Stimulated activated CD8-positive, alpha-beta memory T cell treated with anti-CD3 and anti-CD28 coated beads, Interleukin-7, amount 100 ng/mL, for 24 hours (primary cell): ENCODE data around the gene C1orf74.
A peak's percentile ranks its signal among the peaks of the same experiment; 100 is the strongest.

Experiments used
- DNase-seq: peaks from one replicate; pipeline ENCODE4 v3.0.0-alpha.2; 2020; ENCODE audit warnings: low read depth

Gene C1orf74

DNA sequence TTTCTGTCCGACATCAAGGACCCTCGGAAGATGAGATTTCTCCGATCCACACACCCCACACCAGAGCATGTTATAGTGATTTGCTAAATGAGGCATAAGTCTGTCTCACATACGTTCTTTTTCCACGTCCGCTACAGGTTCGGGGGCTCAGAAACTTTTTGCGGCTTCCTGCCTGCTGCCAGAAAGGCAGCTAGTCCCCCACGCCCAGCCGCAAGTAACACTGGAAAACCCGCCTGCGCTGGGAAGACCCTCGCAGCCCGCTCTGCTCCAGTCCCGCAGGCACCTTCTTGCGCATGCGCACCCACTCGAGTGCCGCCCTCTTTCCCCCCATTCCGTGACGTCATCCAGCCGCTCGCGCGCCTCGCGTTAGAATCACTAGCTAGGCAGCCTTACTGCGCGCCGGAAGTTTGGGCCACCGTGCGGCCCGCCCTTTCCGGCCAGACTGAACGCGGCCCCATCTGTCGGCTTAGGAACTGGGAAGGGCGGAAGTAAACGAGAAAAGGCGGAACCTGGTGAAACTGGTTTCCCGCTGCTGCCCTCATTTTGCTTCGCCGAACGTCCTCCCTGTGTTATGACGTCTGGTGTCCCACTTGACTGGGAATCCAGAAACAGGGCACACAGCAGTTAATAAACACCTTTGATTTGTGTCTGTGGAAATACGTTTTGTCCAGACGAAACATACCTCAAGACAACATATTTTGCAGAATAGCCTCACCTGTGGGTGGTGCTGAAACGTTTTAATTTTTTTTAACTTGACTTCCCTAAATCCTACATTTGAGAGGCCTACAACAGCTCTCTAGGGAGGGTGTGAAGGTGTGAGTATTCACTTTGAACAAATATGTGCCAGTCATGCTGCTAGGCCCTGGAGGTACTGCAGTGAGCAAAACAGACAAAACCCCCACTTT, at the start of gene C1orf74:
Gene C1orf74 (minus strand): TSS at position 295 of the 905 bp plus-strand sequence. CDS start 925 bp downstream, outside the sequence.
- DNase-seq = peak; percentile 99

DNA sequence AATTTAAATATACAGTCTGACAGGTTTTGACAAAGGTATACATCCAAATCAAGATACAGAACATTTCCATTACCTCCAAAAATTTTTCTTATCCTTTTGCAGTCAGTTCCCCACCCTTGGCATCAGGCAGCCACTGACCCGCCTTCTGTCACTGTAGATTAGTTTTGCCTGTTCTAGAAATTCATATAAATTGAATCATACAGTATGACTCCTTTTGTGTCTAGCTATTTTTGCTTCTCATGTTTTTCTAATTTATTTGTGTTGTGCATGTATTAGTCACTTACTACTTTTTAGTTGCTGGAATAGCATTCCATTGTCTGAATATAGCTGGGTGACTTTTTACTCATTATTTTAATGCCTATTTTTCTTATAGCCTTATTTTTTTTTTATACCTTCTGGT, 47.3 kb upstream of the C1orf74 start:
- no peak for DNase-seq

DNA sequence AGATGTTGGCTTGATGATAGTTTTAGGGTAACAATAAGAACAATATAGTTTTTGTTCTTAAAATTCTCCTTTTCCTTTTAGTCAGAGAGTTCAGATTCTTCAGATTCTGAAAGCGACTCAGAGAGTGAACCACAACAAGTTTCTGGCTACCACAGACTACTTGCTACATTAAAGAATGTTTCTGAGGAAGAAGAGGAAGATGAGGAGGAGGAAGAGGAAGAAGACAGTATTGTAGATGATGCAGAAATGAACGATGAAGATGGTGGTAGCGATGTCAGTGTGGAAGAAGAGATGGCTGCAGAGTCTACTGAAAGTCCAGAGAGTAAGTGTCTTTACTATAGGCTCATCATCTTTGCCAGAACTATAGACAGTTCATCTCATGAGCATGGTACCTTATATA, 46.4 kb upstream of the C1orf74 start:
- DNase-seq = no peak

DNA sequence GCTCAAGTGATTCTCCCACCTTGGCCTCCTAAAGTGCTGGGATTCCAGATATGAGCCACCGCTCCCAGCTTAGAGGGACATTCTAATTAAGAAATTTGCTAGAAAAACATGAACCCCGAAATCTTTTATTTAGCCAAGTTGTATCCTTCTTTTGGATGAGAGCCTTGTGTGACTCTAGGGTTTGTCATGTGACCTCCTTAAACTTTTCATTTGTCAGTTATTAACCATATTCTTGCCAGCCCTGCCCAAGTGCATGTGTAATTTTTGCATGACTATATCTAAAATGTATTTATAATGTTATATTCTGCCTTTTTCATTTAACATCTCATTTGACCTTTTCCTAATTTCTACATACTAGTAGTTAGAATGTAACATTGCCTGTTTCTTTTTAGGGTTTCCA, 45.4 kb upstream of the C1orf74 start:
- no peak for DNase-seq

DNA sequence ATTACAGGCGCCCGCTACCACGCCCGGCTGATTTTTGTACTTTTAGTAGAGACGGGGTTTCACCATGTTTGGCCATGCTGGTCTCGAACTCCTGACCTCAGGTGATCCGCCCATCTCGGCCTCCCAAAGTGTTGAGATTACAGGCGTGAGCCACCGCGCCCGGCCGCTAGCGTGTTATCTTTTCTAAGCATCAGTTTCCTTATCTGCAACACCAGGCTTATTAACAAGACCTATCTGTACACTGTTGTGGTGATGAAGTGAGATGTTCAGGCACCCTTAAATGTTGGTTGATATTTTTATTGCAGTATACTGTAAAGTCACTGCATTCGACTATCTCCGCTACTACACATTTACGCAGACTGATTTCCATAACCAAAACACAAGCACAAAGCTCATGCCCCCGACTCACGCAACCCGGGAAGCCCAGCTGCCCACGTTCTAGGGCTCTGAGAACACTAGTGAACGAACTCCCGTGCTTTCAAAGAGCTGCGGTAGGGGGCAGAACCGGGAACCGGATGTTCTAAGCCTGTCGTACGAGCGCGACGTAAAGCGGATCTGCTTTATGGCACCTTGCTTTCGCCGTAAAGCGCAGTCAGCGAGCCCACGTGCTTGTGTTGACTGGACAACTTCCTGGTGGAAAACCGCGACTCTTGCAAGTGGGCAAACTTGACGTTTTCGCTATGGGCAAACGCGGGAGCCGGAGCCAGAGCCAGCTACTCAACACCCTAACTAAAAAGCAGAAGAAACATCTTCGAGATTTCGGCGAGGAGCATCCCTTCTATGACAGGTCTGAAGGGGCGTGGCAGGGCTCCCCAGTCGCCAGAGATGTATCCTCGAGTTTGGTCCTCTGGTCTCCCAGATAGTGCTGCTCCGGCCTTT, 43.3 kb upstream of the C1orf74 start, which contains the start of gene UTP25:
Gene UTP25 (plus strand): TSS at position 589 of the 879 bp plus-strand sequence. CDS start 92 bp downstream, at position 681.
- peak; percentile 87 for DNase-seq

DNA sequence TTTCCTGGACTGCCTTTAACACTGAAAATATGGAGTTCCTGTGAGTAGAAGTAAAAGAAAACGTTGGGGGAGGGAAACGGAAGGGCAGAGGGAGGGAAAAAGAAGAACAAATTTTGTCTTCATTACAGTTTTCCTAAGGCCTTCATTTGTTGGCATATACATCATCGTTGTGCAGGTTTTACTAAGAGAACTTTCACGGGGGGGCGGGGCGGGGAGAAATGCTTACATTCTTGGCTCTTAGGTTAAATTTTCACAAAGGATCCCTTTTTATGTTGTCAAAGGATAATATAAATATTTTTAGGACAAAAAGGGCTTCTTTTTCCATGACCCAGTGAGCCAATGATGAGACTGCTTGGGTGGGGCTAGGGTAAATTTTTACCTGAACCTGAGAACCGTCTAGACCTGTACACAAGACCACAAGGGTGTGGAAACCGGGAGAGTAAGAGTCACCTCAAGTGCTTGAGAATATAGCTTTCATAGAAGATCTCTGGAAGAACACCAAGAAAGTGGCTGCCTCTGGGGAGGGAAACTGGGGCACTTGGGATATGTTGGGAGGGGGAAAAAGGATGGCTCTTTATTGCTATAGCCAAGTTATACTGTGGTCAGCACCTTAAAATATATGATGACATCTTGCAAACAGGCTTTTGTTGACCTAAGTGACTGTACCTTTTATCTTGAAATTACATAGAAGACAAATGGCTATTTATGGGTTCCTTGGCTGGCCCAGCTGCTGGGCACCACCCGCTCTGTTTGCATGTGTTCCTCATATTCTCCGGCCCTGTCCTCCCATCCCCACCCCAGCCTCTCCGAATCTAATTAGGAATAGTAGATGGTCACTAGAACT, 41.5 kb upstream of the C1orf74 start:
- DNase-seq = no peak

DNA sequence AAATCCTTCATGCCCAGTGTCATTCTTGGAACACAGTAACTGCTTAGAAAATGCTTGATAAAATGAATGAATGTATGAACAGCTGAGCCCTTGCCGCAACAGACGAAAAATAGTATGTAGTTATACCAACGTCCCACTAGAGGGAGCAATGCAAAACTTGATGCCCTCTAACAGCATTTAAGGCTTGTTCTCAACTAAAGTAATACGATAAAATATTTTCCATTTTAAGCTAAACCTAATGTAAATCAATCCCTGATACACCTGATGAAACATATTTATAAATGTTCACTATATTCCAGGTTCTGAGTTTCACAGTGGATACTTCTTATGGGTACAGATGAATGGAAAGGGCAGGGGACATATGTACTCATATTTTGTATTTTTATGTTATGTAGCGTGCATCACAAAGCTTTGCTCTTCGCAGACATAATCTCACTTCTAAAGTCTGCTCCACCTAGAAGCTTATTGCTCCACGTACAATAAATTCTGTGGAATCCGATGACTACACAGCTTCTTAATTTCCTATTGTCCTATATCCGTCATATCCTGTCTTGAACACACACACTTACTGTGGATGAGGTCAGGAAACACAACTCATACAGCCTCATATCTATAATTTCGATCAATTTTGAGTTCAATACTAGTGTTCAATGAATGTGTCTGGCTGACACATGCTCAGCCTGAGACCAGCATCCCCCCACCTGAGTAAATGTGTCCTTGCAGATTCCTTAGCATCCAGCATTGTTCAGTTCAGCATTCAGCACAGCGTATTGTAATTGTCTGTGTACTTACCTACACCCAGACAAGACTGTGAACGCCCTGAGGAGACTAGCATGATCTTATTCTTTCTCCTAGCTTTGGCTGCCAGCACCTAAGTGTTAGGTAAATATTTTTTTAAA, 39.0 kb upstream of the C1orf74 start:
- no peak for DNase-seq

DNA sequence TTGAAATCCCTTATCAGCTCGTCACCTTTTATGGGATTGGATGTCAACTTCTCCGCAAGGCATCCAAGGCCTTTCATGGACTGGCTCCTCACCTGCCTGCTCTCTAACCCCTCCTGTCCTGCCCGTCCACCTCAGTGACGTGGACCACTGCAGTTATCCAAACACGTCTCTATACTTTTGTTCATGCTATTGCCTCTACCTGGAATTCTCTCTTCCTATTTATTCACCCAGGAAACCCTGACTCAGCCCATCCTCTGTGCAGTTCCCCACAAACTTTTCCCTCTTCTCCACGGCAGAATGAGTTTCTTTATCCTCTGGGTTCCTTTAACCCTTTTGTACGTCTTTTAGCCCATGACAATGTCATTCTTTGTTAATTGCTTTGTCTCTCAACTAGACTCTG, 38.3 kb upstream of the C1orf74 start:
- DNase-seq = no peak

DNA sequence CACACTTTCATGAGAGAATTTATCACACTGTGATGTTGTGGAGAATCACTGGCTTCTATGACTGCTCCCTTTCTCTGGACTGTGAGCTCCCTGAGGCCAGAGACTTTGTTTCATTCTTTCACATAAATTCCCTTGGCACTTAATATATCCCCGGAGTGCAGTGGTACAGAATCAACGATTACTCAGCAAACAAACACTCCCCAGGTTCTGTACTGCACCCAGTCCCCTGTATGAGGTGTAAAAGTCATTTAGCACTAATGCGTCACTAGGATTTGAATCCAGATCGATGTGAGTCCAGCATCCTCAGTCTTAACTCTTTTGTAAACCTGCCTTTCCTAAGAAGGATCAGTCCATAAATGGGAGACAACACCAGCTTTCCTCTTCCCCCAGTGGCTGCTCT, 36.6 kb upstream of the C1orf74 start:
- DNase-seq = no peak

DNA sequence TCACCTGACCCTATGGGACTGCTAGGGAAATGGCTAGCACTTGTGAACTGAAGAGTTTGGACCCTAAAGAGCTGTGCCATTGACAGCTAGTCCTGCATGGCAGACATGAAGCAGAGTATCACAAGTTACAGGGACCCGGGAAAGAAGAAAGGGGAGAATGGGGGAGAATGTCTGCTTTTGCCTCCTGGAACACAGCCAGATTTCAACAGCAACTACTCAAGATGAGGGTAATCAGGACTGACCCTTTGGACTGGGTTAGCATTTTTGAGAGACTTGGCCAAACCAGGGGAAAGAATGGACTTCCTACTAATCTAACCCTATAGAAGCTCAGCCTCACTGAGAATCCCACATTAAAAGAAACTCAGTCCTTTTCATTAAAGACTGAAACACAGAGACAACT, 34.7 kb upstream of the C1orf74 start:
- DNase-seq = no peak

DNA sequence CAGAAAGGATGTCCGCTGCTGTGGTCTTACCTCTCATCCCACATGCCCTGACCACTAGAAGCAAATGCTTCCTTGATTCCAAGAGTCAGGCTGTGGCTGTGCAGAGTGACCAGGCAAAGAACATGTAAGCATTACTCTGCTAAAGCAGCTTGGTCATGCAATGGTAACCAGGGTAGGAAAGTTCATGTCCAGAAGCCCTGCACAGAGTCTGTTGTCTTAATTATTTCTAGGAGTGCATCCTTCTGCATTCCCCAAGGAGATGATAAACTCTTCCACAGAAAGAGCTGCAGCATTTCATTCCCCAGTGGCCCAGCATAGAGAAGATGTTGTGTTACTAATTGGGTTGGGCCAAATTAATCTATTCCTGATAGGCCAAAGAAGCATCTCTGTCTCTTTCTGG, 33.3 kb upstream of the C1orf74 start:
- DNase-seq = no peak

DNA sequence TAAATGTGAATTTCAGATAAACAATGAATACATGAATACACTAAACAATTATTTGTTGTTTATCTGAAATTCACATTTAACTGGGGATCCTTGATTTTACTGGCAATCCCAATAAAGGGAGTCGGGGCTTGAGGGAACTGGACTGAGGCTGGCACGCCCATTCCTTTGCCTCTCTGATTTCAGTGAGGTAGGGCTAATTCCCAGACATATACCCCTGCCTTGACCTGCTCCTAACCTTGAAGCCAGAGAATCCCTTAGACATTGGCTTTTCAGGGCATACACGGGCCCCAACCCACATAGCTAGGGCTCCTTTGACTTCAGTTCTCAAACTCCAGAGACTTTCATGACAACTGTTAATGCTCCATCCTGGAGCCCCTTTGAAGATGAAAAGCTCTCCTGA, 32.6 kb upstream of the C1orf74 start:
- DNase-seq = no peak

DNA sequence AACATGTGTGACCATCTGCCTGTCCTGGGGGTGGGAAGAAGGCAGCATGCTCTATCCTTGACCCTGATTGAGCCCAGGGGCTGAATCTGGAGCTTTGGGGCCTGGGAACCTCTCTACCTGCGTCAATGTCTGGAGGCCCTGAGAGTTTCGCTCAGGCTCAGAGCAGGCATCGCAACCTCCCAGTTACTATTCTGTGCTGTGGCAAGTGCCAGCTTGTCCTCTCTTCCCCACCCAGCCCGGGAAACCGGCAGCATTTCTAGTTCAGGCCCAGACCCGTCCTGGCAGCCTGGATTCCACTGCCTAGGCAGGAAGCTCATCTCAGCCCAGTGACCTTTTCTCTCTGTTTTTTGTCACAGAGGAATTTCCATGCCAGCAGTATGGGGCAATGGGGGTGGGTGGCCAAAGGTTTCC, 31.6 kb upstream of the C1orf74 start:
- no peak for DNase-seq

DNA sequence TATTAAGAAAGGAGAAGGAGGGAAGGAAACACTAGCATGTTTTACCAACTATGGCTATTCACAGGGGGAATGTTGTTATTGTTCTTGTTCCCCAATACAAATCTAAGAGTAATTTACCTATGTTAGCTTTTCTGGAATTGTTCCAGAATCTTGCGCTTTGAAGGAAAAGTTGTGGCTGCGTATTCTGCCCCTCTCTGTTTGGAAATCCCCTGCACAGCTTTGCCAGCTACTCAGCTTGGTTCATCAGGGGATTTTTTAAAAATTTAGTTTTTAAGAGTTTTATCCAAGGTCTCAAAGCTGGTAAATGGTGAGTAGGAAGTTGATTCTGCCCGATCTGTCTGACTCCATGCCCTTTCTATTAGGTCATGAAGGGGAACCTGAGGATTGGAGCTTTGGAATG, 31.1 kb upstream of the C1orf74 start:
- no peak for DNase-seq

DNA sequence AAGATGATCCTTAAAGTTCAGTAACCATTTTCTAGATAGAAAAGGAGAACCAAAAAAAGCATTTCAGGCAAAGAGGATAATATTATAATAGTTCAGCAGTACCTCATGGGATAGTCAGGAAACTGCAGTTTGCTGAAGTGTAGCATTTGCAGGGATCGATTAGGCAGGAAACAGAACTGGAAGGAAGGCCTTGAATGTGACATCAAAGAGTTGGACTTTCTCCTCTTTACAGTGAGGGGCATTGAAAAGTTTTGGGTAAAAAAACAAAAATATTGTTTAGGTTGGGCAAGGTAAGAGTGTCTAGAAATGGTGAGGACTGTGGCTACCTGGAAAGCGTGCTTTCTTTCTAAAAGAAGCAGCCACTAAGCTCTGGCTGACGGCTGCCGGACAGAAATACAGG, 29.5 kb upstream of the C1orf74 start:
- DNase-seq = no peak

DNA sequence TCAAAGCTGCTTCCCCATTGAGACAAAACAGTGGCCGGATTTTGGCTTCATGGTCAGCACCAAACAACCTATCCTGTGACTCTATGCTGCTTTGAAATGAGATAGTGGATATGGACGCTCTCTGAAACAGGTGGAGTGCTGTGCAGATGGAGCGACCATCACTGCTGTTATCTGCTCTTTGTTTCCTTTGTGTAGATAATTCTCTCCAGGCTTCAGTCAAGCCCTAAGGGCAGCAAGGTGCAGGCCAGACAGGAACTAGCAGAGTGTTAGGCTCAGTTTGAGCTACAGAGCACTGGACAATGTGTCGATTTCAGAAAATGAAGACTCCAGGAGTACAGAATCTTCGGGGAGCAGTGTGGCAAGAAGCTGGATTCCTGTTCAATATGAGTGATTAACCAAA, 26.4 kb upstream of the C1orf74 start:
- DNase-seq = no peak

DNA sequence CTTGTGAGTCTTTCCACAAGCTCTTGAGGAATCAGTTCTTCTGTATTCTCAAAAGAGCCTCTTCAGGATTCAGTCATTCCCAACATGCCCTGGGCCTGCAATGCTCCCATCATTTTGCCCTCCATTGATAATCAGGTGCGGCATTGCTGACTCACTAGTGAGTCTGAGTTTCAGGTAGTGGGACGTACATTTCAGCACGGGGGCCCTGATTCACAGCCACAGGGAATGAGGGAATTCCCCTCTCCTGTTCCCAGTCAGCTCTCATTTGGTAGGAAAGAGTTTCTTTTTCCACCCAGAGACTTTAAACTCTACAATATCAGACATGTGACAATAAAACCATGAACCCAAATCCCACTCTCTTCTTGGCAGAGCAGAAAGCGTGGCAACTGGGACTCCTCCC, 25.3 kb upstream of the C1orf74 start:
- DNase-seq = no peak

DNA sequence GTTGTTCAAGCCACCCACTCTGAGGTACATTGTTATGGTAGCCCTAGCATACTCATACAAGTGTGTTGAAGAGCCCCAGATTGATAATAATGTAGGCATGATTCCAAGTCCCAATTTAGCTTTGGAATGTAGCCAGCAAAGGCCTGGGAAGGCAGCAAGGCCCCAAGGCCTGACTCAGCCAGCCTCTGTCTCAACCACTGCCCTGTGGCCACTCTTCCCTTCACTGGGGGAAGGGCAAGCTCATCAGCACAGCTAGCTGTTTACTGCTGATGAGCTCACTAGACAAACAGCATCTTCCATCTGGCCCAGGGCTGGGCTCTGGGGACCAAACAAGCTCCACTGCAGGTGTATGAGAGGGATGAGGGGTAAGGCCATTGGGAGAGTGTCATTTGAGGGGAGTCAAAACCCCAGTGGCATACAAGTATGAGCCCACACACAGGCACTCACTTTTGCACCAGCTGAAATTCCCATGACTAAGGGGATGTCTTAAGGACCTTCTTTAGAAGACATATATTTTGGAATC, 23.8 kb upstream of the C1orf74 start:
- no peak for DNase-seq

DNA sequence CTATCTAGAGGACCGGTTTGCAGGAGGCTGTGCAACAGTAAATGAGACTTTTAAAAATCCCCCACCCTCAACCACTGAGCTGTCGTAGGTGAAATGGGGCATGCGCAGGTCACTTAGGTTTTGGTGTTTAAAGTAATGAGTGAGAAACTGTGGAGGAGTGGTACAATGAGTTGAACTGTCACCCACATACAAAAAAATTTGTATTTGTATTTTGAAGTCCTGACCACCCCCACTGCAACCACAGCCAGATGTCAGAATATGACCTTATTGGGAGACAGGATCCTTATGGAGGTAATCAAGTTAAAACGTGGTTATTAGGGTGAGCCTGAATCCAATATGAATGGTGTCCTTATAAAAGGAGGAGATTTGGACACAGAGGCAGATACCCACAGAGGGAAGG, 23.1 kb upstream of the C1orf74 start:
- no peak for DNase-seq

DNA sequence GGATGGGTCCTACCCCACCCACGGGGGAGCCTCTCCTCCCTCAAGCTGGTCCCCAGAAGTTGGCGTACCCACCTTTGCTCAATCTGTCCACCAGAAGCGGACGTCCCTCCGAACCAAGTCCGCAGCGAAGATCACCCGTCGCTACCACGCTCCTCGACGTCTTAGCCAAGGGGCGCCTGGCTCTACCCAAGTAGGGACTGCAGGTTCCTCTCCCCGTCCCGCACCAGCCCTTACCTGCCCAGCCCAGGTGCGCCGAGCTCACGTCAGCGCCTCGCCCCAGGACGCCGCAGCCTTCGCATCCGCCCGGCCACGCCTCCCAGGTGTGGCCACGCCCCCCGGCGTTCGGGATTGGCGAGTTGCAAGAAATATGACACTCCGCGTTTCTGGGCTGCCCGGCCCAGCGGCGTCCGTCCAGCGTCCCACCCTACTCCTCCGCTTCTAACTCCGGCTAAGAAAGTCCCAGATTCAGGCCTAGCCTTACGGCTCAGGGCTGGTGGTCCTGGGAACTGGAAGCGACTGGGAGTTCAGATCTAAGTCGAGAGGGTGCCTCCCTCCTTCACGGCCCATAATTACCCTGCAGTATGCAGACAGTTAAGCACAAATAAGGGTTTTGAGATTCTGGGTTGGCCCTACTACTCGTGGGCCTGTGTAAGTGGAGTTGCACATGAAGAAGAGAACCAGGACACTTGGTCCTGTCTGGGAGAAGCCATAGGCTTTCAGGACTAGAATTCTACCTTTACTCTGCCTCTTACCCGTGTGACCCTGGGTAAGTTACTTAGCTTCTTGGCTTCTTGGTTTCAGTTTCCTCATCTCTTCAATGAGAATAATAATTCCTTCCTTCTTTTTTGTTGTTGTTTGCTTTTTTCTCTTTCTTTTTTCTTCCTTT, 21.8 kb upstream of the C1orf74 start, which contains the start of gene IRF6:
Gene IRF6 (minus strand): TSS at position 268 of the 886 bp plus-strand sequence. CDS start 4,729 bp downstream, outside the sequence.
- DNase-seq = no peak
